ENCODE data around the gene STARD10.

STARD10 gene

GRCh38 chr11:72766152-72766902, 27.5 kb downstream of the STARD10 start:
- H3K4me1 ChIP-seq (ENCODE audit: insufficient read depth, low read length): peaks cover 4% of the 10 kb centered on the region
- no peaks in the 10 kb centered on the region for H3K27me3 ChIP-seq (ENCODE audit: control insufficient read depth in 1 of 2, insufficient read depth in 2 of 2, low read length in 2 of 2)
- H3K9me3 ChIP-seq (ENCODE audit: low read length): no peaks in the 10 kb centered on the region
- no peak overlapping the region for H3K4me3 ChIP-seq (ENCODE audit: low read depth in 1 of 2, low read length in 2 of 2)
- no peak overlapping the region for H3K9ac ChIP-seq (ENCODE audit: low read length)
- H3K27ac ChIP-seq (ENCODE audit: low read depth, low read length): no peak overlapping the region
- H3K36me3 ChIP-seq (ENCODE audit: insufficient read depth, low read length): no peaks in the 10 kb centered on the region

- Histone ChIP-seq H3K9ac (ENCODE audit: low read length) (no peak overlapping the region), H3K27me3 (ENCODE audit: control insufficient read depth in 1 of 2, insufficient read depth in 2 of 2, low read length in 2 of 2) (no peaks in the 10 kb centered on the region), H3K4me1 (ENCODE audit: insufficient read depth, low read length) (no peaks in the 10 kb centered on the region), H3K36me3 (ENCODE audit: insufficient read depth, low read length) (no peaks in the 10 kb centered on the region), H3K9me3 (ENCODE audit: low read length) (no peaks in the 10 kb centered on the region), H3K4me3 (ENCODE audit: low read depth in 1 of 2, low read length in 2 of 2) (no peak overlapping the region), H3K27ac (ENCODE audit: low read depth, low read length) (no peak overlapping the region)
These were observed 29.3 kb downstream of the STARD10 start for GRCh38 chr11:72764503-72764902.

- H3K36me3 ChIP-seq (ENCODE audit: insufficient read depth, low read length): no peaks in the 10 kb centered on the region
- no peak overlapping the region for H3K27ac ChIP-seq (ENCODE audit: low read depth, low read length)
- H3K9me3 ChIP-seq (ENCODE audit: low read length): no peaks in the 10 kb centered on the region
- H3K27me3 ChIP-seq (ENCODE audit: control insufficient read depth in 1 of 2, insufficient read depth in 2 of 2, low read length in 2 of 2): no peaks in the 10 kb centered on the region
- H3K4me3 ChIP-seq (ENCODE audit: low read depth in 1 of 2, low read length in 2 of 2): no peak overlapping the region
- H3K9ac ChIP-seq (ENCODE audit: low read length): no peak overlapping the region
- no peaks in the 10 kb centered on the region for H3K4me1 ChIP-seq (ENCODE audit: insufficient read depth, low read length)
These were observed 30.0 kb downstream of the STARD10 start for GRCh38 chr11:72763823-72764222.

GRCh38 chr11:72762641-72763304, 31.1 kb downstream of the STARD10 start:
- no peak overlapping the region for H3K4me3 ChIP-seq (ENCODE audit: low read depth in 1 of 2, low read length in 2 of 2)
- no peak overlapping the region for H3K9ac ChIP-seq (ENCODE audit: low read length)
- H3K27ac ChIP-seq (ENCODE audit: low read depth, low read length): no peak overlapping the region
- no peaks in the 10 kb centered on the region for H3K9me3 ChIP-seq (ENCODE audit: low read length)
- H3K27me3 ChIP-seq (ENCODE audit: control insufficient read depth in 1 of 2, insufficient read depth in 2 of 2, low read length in 2 of 2): no peaks in the 10 kb centered on the region
- no peaks in the 10 kb centered on the region for H3K36me3 ChIP-seq (ENCODE audit: insufficient read depth, low read length)
- no peaks in the 10 kb centered on the region for H3K4me1 ChIP-seq (ENCODE audit: insufficient read depth, low read length)

- H3K27ac ChIP-seq (ENCODE audit: low read depth, low read length): no peak overlapping the region
- no peaks in the 10 kb centered on the region for H3K36me3 ChIP-seq (ENCODE audit: insufficient read depth, low read length)
- H3K9ac ChIP-seq (ENCODE audit: low read length): no peak overlapping the region
- no peaks in the 10 kb centered on the region for H3K27me3 ChIP-seq (ENCODE audit: control insufficient read depth in 1 of 2, insufficient read depth in 2 of 2, low read length in 2 of 2)
- H3K9me3 ChIP-seq (ENCODE audit: low read length): no peaks in the 10 kb centered on the region
- no peaks in the 10 kb centered on the region for H3K4me1 ChIP-seq (ENCODE audit: insufficient read depth, low read length)
- no peak overlapping the region for H3K4me3 ChIP-seq (ENCODE audit: low read depth in 1 of 2, low read length in 2 of 2)
These were observed 33.1 kb downstream of the STARD10 start for GRCh38 chr11:72760539-72761405.

- H3K27ac ChIP-seq (ENCODE audit: low read depth, low read length): no peak overlapping the region
These were observed 34.3 kb downstream of the STARD10 start for GRCh38 chr11:72759468-72759985.

GRCh38 chr11:72758690-72759389, 35.0 kb downstream of the STARD10 start:
- Histone ChIP-seq H3K27me3 (ENCODE audit: control insufficient read depth in 1 of 2, insufficient read depth in 2 of 2, low read length in 2 of 2) (no peaks in the 10 kb centered on the region), H3K4me1 (ENCODE audit: insufficient read depth, low read length) (no peaks in the 10 kb centered on the region), H3K27ac (ENCODE audit: low read depth, low read length) (no peak overlapping the region), H3K9me3 (ENCODE audit: low read length) (no peaks in the 10 kb centered on the region), H3K36me3 (ENCODE audit: insufficient read depth, low read length) (no peaks in the 10 kb centered on the region), H3K4me3 (ENCODE audit: low read depth in 1 of 2, low read length in 2 of 2) (no peak overlapping the region), H3K9ac (ENCODE audit: low read length) (no peak overlapping the region)

More at GRCh38 chr11:72759468-72759985, 34.3 kb downstream of the STARD10 start:
- no peaks in the 10 kb centered on the region for H3K36me3 ChIP-seq (ENCODE audit: insufficient read depth, low read length)
- no peaks in the 10 kb centered on the region for H3K9me3 ChIP-seq (ENCODE audit: low read length)
- H3K4me3 ChIP-seq (ENCODE audit: low read depth in 1 of 2, low read length in 2 of 2): no peak overlapping the region
- H3K9ac ChIP-seq (ENCODE audit: low read length): no peak overlapping the region
- H3K4me1 ChIP-seq (ENCODE audit: insufficient read depth, low read length): no peaks in the 10 kb centered on the region
- no peaks in the 10 kb centered on the region for H3K27me3 ChIP-seq (ENCODE audit: control insufficient read depth in 1 of 2, insufficient read depth in 2 of 2, low read length in 2 of 2)

- no peak overlapping the region for H3K9ac ChIP-seq (ENCODE audit: low read length)
These were observed 35.5 kb downstream of the STARD10 start for GRCh38 chr11:72758304-72758689.

GRCh38 chr11:72755713-72756285, 38.0 kb downstream of the STARD10 start:
- Histone ChIP-seq H3K9me3 (ENCODE audit: low read length) (no peaks in the 10 kb centered on the region), H3K4me1 (ENCODE audit: insufficient read depth, low read length) (peaks cover 19% of the 10 kb centered on the region), H3K27me3 (ENCODE audit: control insufficient read depth in 1 of 2, insufficient read depth in 2 of 2, low read length in 2 of 2) (no peaks in the 10 kb centered on the region), H3K27ac (ENCODE audit: low read depth, low read length) (no peak overlapping the region), H3K36me3 (ENCODE audit: insufficient read depth, low read length) (no peaks in the 10 kb centered on the region), H3K4me3 (ENCODE audit: low read depth in 1 of 2, low read length in 2 of 2) (no peak overlapping the region), H3K9ac (ENCODE audit: low read length) (no peak overlapping the region)

More at GRCh38 chr11:72758304-72758689, 35.5 kb downstream of the STARD10 start:
- H3K4me3 ChIP-seq (ENCODE audit: low read depth in 1 of 2, low read length in 2 of 2): no peak overlapping the region
- H3K4me1 ChIP-seq (ENCODE audit: insufficient read depth, low read length): peaks cover 4% of the 10 kb centered on the region
- no peak overlapping the region for H3K27ac ChIP-seq (ENCODE audit: low read depth, low read length)
- H3K36me3 ChIP-seq (ENCODE audit: insufficient read depth, low read length): no peaks in the 10 kb centered on the region
- H3K27me3 ChIP-seq (ENCODE audit: control insufficient read depth in 1 of 2, insufficient read depth in 2 of 2, low read length in 2 of 2): no peaks in the 10 kb centered on the region
- no peaks in the 10 kb centered on the region for H3K9me3 ChIP-seq (ENCODE audit: low read length)

GRCh38 chr11:72754544-72755155, 39.2 kb downstream of the STARD10 start:
- no peak overlapping the region for H3K9ac ChIP-seq (ENCODE audit: low read length)
- H3K27ac ChIP-seq (ENCODE audit: low read depth, low read length): no peak overlapping the region
- no peaks in the 10 kb centered on the region for H3K36me3 ChIP-seq (ENCODE audit: insufficient read depth, low read length)
- H3K9me3 ChIP-seq (ENCODE audit: low read length): no peaks in the 10 kb centered on the region
- peaks cover 19% of the 10 kb centered on the region for H3K4me1 ChIP-seq (ENCODE audit: insufficient read depth, low read length)
- H3K4me3 ChIP-seq (ENCODE audit: low read depth in 1 of 2, low read length in 2 of 2): no peak overlapping the region
- no peaks in the 10 kb centered on the region for H3K27me3 ChIP-seq (ENCODE audit: control insufficient read depth in 1 of 2, insufficient read depth in 2 of 2, low read length in 2 of 2)
